GM21423 (cell line): ENCODE results near the gene LRIT1.

ENCODE experiments used
- ATAC-seq: cut with Tn5 transposase; IDR thresholded peaks from one replicate; pipeline ENCODE4 v1.9.1; 2021; ENCODE audit warnings: mild to moderate bottlenecking, moderate library complexity; ENCODE audit not compliant: unreplicated experiment

LRIT1 gene

GRCh38 chr10:84256510-84257342 lies 15.4 kb upstream of the LRIT1 start:
- no peak for ATAC-seq

GRCh38 chr10:84254552-84255478 lies 13.5 kb upstream of the LRIT1 start:
- no peak for ATAC-seq

GRCh38 chr10:84248794-84249193 lies 7.4 kb upstream of the LRIT1 start:
- ATAC-seq: no peak

- ATAC-seq: no peak
Measured at GRCh38 chr10:84247496-84247895, 6.2 kb upstream of the LRIT1 start.

- no peak for ATAC-seq
Measured at GRCh38 chr10:84244651-84245270, 3.4 kb upstream of the LRIT1 start, which contains the start of gene RGR. Gene RGR (plus strand): TSS chr10:84245053. CDS start chr10:84245091, 38 bp downstream.

- ATAC-seq: no peak
Measured at GRCh38 chr10:84243759-84244158, 2.4 kb upstream of the LRIT1 start.

GRCh38 chr10:84238909-84239308 lies 2.4 kb downstream of the LRIT1 start:
- ATAC-seq: no peak

- no peak for ATAC-seq
Measured at GRCh38 chr10:84237199-84238051, 3.9 kb downstream of the LRIT1 start.

- no peak for ATAC-seq
Measured at GRCh38 chr10:84236807-84237198, 4.5 kb downstream of the LRIT1 start.

- ATAC-seq: no peak
Measured at GRCh38 chr10:84235096-84235495, 6.2 kb downstream of the LRIT1 start.

- no peak for ATAC-seq
Measured at GRCh38 chr10:84234479-84234878, 6.9 kb downstream of the LRIT1 start.

- ATAC-seq: no peak
Measured at GRCh38 chr10:84233940-84234339, 7.4 kb downstream of the LRIT1 start.

- no peak for ATAC-seq
Measured at GRCh38 chr10:84232376-84232775, 9.0 kb downstream of the LRIT1 start.

- no peak for ATAC-seq
Measured at GRCh38 chr10:84230359-84230758, 11.0 kb downstream of the LRIT1 start.

- ATAC-seq: no peak
Measured at GRCh38 chr10:84227810-84228209, 13.5 kb downstream of the LRIT1 start.

- no peak for ATAC-seq
Measured at GRCh38 chr10:84226616-84227015, 14.7 kb downstream of the LRIT1 start.

- ATAC-seq: no peak
Measured at GRCh38 chr10:84225427-84226173, 15.7 kb downstream of the LRIT1 start, which contains the start of gene LRIT2. Gene LRIT2 (minus strand): TSS chr10:84225544. CDS start chr10:84225520, 24 bp downstream.

- ATAC-seq: no peak
Measured at GRCh38 chr10:84224411-84225028, 16.8 kb downstream of the LRIT1 start.

- no peak for ATAC-seq
Measured at GRCh38 chr10:84221916-84222315, 19.4 kb downstream of the LRIT1 start.
